GM18873 (cell line): Measurements from ENCODE around the gene MKS1.

Experiments
- ATAC-seq: cut with Tn5 transposase; IDR thresholded peaks from one replicate; pipeline ENCODE4 v1.9.1; 2021; ENCODE audit warnings: mild to moderate bottlenecking, moderate library complexity, moderate number of reproducible peaks; ENCODE audit not compliant: unreplicated experiment, low FRiP score

The MKS1 gene

DNA sequence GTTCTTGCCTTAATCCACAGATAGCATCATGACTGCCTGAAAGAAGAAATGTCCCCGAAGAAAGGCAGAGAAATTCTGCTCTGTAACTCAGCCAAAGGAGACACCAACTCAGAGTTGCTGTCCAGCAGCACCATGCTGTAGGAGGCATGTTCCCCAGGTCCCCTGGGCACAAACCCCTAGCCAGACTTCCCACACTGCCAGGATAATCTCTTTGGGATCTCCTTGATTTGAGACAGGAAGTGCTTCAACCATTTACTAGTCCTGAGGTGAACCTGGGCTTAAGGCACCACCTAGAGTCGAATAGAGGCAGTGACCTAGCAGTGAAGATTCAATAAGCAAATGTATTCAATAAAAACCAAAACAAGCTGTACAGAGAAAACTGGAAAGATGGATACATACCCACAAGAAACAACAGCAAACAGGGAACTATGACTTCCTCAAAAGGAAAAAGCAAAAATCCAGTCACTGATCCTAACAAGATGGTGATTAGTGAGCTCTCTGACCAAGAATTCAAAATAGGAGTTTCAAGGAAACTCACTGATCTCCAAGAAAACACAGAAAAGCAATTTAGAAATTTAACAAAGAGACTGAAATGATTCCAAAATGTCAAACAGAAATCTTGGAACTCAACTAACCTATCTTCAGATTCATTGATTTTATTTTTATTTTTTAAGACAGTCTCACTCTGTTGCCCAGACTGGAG lies 46.5 kb downstream of the MKS1 start:
- ATAC-seq: no peak

DNA sequence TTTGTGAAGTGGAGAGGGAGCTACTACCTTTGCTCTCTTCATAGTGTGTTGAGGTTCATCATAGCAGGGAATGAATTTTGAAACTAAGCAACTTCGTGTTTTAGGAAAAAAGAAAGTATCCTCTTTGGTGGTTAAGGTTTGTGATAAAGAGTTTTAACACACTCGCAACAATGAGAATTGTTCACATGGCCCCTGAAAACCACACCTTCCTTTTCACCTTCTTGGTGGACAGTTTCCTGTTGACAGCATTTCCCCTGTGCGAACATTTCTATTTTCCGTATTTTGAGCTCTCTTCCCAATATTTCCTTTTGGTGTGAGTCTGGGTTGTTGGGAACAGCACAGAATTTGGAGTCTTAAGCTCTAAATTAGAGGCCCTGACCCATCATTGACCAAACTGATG lies 48.4 kb downstream of the MKS1 start:
- ATAC-seq: no peak

DNA sequence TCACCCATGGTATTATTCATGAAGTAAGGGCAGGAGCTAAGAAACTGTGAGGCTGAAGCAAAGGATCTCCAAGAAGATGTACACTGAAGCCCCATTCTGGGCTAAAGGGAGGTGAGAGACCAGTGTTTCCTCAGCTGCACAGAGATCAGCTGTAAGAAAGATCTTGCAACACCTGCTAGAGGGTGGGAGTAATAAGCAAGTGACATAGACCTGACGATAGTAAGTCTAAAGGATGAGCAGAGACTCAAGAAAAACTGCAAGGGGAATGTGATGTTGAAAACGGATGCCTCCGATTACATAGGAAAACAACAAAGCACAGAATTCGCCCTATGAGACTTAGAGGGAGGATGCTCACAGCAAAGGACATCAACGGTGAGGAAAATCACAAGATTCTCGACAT lies 52.4 kb downstream of the MKS1 start, which contains the start of gene OR4D2:
Gene OR4D2 (plus strand): TSS at position 301 of the 400 bp plus-strand sequence. CDS start 2,674 bp downstream, outside the sequence.
- no peak for ATAC-seq

- no peak for ATAC-seq
These were observed 53.1 kb downstream of the MKS1 start for GRCh38 chr17:58165981-58166380.

GRCh38 chr17:58161566-58161965 lies 57.5 kb downstream of the MKS1 start:
- ATAC-seq: no peak

DNA sequence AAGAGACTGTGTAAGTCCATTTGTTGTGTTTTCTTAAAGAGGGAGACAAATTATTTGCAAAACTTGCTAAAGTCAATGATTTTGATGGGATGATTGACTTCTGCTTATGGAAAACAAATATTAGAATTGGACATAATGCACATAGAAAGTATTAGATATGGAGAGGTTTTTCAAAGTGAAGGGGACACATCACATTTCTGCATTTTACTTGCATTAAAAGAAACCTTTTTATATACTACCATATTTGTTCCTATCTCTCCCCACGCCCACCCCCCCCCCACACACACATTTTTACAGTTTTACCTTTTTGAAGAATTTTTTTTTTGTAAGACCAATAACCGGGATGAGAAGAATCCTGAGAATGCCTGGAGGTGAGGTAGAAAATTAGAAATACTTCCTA lies 60.9 kb downstream of the MKS1 start:
- no peak for ATAC-seq

- no peak for ATAC-seq
These were observed 61.9 kb downstream of the MKS1 start for GRCh38 chr17:58156839-58157803.
